ENCODE results near the gene TAGLN3. TPM values are rescaled to one million over a fixed set of nuclear protein-coding genes. Genes with fewer than 3 reads are reported as not detected.

The TAGLN3 gene
- total and polyA plus RNA-seq, 2 of the 13 experiments (the other 11 are each of a cell fraction or from before 2014, with no cell fraction given) = 0.51 to 0.91 TPM

GRCh38 chr3:111993038-111993437 lies 5.7 kb upstream of the TAGLN3 start (continued):
- TF ChIP-seq ZNF646 (CRISPR knock-in tag; IDR thresholded peaks at IDR 0.05) = no peak
- no peak for TF ChIP-seq NR2F6 (IDR thresholded peaks at IDR 0.05)
- no peak for TF ChIP-seq NR2F6 (CRISPR knock-in tag; IDR thresholded peaks at IDR 0.05)

GRCh38 chr3:111999484-112000324 lies 982 bp downstream of the TAGLN3 start:
- ChIA-PET POLR2A (interaction anchor here (1.3 to 2.0 kb wide), 2 partner anchors 14 to 21 kb away, joined by 5 to 11 read pairs; partner anchors contain the start of gene ABHD10), CTCF (ENCODE audit: low intra/inter-chr PET ratio, low total read pairs) (no interaction called here)
- no peak for DNase-seq (ENCODE audit: low spot score)
- Histone ChIP-seq H3K79me2 (ENCODE audit: insufficient read depth, low read length) (no peaks in the 10 kb centered on the region), H3K9ac (ENCODE audit: insufficient read depth, low read depth, low read length) (no peak overlapping the region), H3K27me3 (ENCODE audit: control insufficient read depth in 1 of 2, insufficient read depth in 2 of 2, low read length in 2 of 2) (peaks cover 5 to 23% of the 10 kb centered on the region in 2 experiments), H3K4me2 (ENCODE audit: low read depth, low read length) (peak overlapping the region; percentile 89), H3K4me1 (ENCODE audit: insufficient read depth, low read length) (peaks cover 23% of the 10 kb centered on the region), H2AFZ (ENCODE audit: low read length) (peak overlapping the region; percentile 56), H3K27ac (ENCODE audit: extremely low read length, insufficient read depth, low read length) (no peak overlapping the region), H3K36me3 (replicated peaks in 1 of 2; ENCODE audit: control insufficient read depth in 1 of 2, insufficient read depth in 2 of 2, low read length in 2 of 2) (no peaks in the 10 kb centered on the region), H3K4me3 (replicated peaks in 1 of 3; ENCODE audit: insufficient read depth in 1 of 3, low read depth in 2 of 3, low read length in 3 of 3) (peak overlapping the region; percentile 37 to 68 (median 51)), H3K9me3 (ENCODE audit: low read length) (no peaks in the 10 kb centered on the region), H4K20me1 (ENCODE audit: insufficient read depth, low read length) (no peaks in the 10 kb centered on the region)
- intact Hi-C loops (cut with micrococcal nuclease; ENCODE audit: unreplicated experiment) = no loop called here
- in situ Hi-C loops (cut with HindIII; ENCODE audit: extremely low pct_ligation_motif_present, low pct_unique_long_range_greater_than_20kb) = no loop called here
- peak; percentile 13; the same call in 2 of the 3 replicates for ATAC-seq
- BruUV-seq (replicated peaks) = no TSS peak
- FAIRE-seq = no peak
- WGBS (ENCODE audit: low lambda C conversion rate) = 5% methylated on average over 11 of the region's 19 CpGs
- TF ChIP-seq PRDM15 (CRISPR knock-in tag; IDR thresholded peaks at IDR 0.05) = 0 out of 2 replicates have a peak, but pooled peaks have one; percentile 28
- no peak for TF ChIP-seq HNRNPL (IDR thresholded peaks at IDR 0.05; ENCODE audit: low read depth, low read length)
- TF ChIP-seq POGK (CRISPR knock-in tag; conservative IDR thresholded peaks at IDR 0.05) = 0 out of 2 replicates have a peak, but pooled peaks have one; percentile 2
- peak; percentile 51 for TF ChIP-seq ZNF777 (CRISPR knock-in tag; IDR thresholded peaks at IDR 0.05)
